GM12878 (cell line): ENCODE data around the gene CHID1. TPM values are rescaled to one million over a fixed set of nuclear protein-coding genes. Genes with fewer than 3 reads are reported as not detected.
A peak's percentile ranks its signal among the peaks of the same experiment; 100 is the strongest.

Source experiments
- ATAC-seq: fragments of 200-7000 bp; cut with Tn5 transposase; 3 replicates; pipeline ENCODE4 v1.9.1; 2020; ENCODE audit warnings: mild to moderate bottlenecking, moderate library complexity
- BruUV-seq: library from RNA; stranded (reverse); fragments of 400-500 nt; replicated peaks from 2 replicates; lab custom pipeline; 2021; lab: Mats Ljungman, UMichigan
- CTCF ChIA-PET: fragments of 300-600 bp; sonication (Branson Sonifier 250); formaldehyde crosslinking; extraction: SDS; loops from one replicate; lab custom pipeline; 2021; ENCODE audit warnings: inconsistent platforms; lab: Yijun Ruan, JAX
- POLR2A ChIA-PET: fragments of 350-600 bp; formaldehyde crosslinking; extraction: SDS; loops from one replicate; lab custom pipeline; 2021; ENCODE audit warnings: inconsistent platforms; lab: Charles Lee
- RAD21 ChIA-PET: fragments of 300-600 bp; sonication (Branson Sonifier 250); formaldehyde crosslinking; loops from one replicate; lab custom pipeline; 2023; ENCODE audit warnings: antibody characterized with exemption; ENCODE audit not compliant: unreplicated experiment; lab: Charles Lee
- SMC1A ChIA-PET: fragments of 300-600 bp; sonication (Branson Sonifier 250); formaldehyde crosslinking; loops from one replicate; lab custom pipeline; 2023; ENCODE audit not compliant: unreplicated experiment, uncharacterized antibody; lab: Charles Lee
- DNase-seq: peaks from one replicate; pipeline ENCODE4 v3.0.0-alpha.2; 2011; ENCODE audit warnings: low read depth, low spot score
- FAIRE-seq: peaks from 3 replicates; lab custom pipeline; 2011; peaks lifted over from hg19 to GRCh38; lab: Jason Lieb, UNC
- H2AFZ ChIP-seq: 2 replicates; pipeline ENCODE4 v1.6.0; 2011; ENCODE audit warnings: low read depth, low read length, control low read depth; ENCODE audit not compliant: control insufficient read depth
- H3K27ac ChIP-seq: 2 replicates; pipeline ENCODE4 v1.5.1; 2011; ENCODE audit warnings: control low read depth; ENCODE audit not compliant: control insufficient read depth, insufficient read depth
- H3K27me3 ChIP-seq, 2 experiments: replicated peaks in 1 of 2; 2 replicates each; pipeline versions ENCODE4 v1.6.0 to v1.6.1; 2011; ENCODE audit warnings: low read length in 1 of 2; ENCODE audit not compliant: control insufficient read depth in 2 of 2, insufficient read depth in 2 of 2
- H3K36me3 ChIP-seq, 2 experiments: 2 replicates each; pipeline ENCODE4 v1.5.1; 2011; ENCODE audit warnings: low read length in 1 of 2; ENCODE audit not compliant: control insufficient read depth in 2 of 2, insufficient read depth in 2 of 2
- H3K4me1 ChIP-seq: 2 replicates; pipeline ENCODE4 v1.6.1; 2011; ENCODE audit warnings: mild to moderate bottlenecking, low read length, moderate library complexity, mixed read lengths; ENCODE audit not compliant: control insufficient read depth, insufficient read depth
- H3K4me2 ChIP-seq: 2 replicates; pipeline ENCODE4 v1.6.0; 2011; ENCODE audit warnings: control low read depth; ENCODE audit not compliant: control insufficient read depth, insufficient read depth
- H3K4me3 ChIP-seq: fragments of 200-600 bp; sonication (generic); 2 replicates; pipeline ENCODE4 v1.5.1; 2016
- H3K79me2 ChIP-seq: 2 replicates; pipeline ENCODE4 v1.6.0; 2011; ENCODE audit warnings: low read length; ENCODE audit not compliant: control insufficient read depth, insufficient read depth
- H3K9ac ChIP-seq: 2 replicates; pipeline ENCODE4 v1.8.0; 2011; ENCODE audit warnings: low read length, control low read depth, mixed read lengths; ENCODE audit not compliant: control insufficient read depth, insufficient read depth
- H3K9me3 ChIP-seq: replicated peaks from 3 replicates; pipeline ENCODE4 v1.5.1; 2011; ENCODE audit warnings: mild to moderate bottlenecking, low read length; ENCODE audit not compliant: control insufficient read depth, insufficient read depth
- H4K20me1 ChIP-seq: 2 replicates; pipeline ENCODE4 v1.6.0; 2011; ENCODE audit not compliant: control insufficient read depth, insufficient read depth
- EP300 ChIP-seq, 2 experiments: fragments of 150-350 bp in 1 of 2; IDR thresholded peaks; 2 replicates each; pipeline ENCODE4 v1.6.1; 2011 to 2012; ENCODE audit warnings: low read depth in 2 of 2, low read length in 2 of 2, borderline replicate concordance in 1 of 2, improper control_type of control experiment in 1 of 2, inconsistent platforms in 1 of 2; ENCODE audit not compliant: control insufficient read depth in 1 of 2
- HDAC6 ChIP-seq: fragments of 200-600 bp; sonication (generic); IDR thresholded peaks from one replicate; pipeline ENCODE4 v1.8.0; 2017; ENCODE audit warnings: antibody characterized with exemption; ENCODE audit not compliant: unreplicated experiment
- POLR2A ChIP-seq: IDR thresholded peaks from 2 replicates; pipeline ENCODE4 v1.6.1; 2011; ENCODE audit warnings: low read depth, mild to moderate bottlenecking, low read length
- SP1 ChIP-seq: IDR thresholded peaks from one replicate; pipeline ENCODE4 v1.6.1; 2011; ENCODE audit warnings: low read depth, low read length
- USF1 ChIP-seq: IDR thresholded peaks from 2 replicates; pipeline ENCODE4 v1.6.1; 2011; ENCODE audit warnings: borderline replicate concordance, low read depth, mild to moderate bottlenecking, moderate library complexity, mixed read lengths, low read length; ENCODE audit not compliant: insufficient read depth; ENCODE audit errors: extremely low read length
- WGBS: methylation state at CpG from one replicate; pipeline ENCODE4 v1.1.6; 2016; ENCODE audit warnings: low lambda C conversion rate; ENCODE audit not compliant: insufficient replicate concordance, insufficient coverage; ENCODE audit errors: missing lambda C conversion rate; 5-methylcytosine and 5-hydroxymethylcytosine counted together
- in situ Hi-C: fragments of 300-500 bp; cut with MboI; formaldehyde crosslinking; loops from 9 replicates; pipeline ENCODE4 v1.14.3; 2018; ENCODE audit warnings: mixed read lengths
- intact Hi-C: fragments of 100-400 bp; cut with micrococcal nuclease; formaldehyde crosslinking; loops from one replicate; pipeline ENCODE4 v1.14.2; 2022; ENCODE audit not compliant: unreplicated experiment
- polyA plus RNA-seq, 11 experiments: library from polyadenylated mRNA; depleted of rRNA in 4 of 11; unstranded in 6 of 11; stranded (reverse) in 5 of 11; fragments of >200 nt; fragmentation: Nextera tagmentation in 4 of 11; fragmentation: Illumina TruSeq in 1 of 11; extraction: Ambion mirVana in 4 of 11; extraction: Trizol in 1 of 11; gene quantifications; 1 replicate in 1 of 11; 2 replicates in 10 of 11; pipeline versions ENCODE4 v1.2.1 to v1.2.3, GENCODE V29; 2011 to 2016; ENCODE audit warnings: inconsistent platforms in 2 of 11, missing spikeins in 2 of 11, low read depth in 1 of 11
- total RNA-seq, 4 experiments: library from RNA; depleted of rRNA in 3 of 4; stranded (reverse); fragments of >200 nt in 3 of 4; fragmentation: Illumina TruSeq in 1 of 4; extraction: Trizol in 1 of 4; gene quantifications; 2 replicates each; pipeline versions ENCODE4 v1.2.1 to v1.2.3, GENCODE V29; 2013 to 2021

The CHID1 gene
- total and polyA plus RNA-seq, 10 of the 15 experiments (the other 5 are each of a cell fraction or from before 2014, with no cell fraction given): 4.8 to 75.2 (median 30.1) TPM

- DNase-seq (no peak), ATAC-seq (no peak)
- in situ Hi-C loops (no loop called here), intact Hi-C loops (no loop called here)
- no peaks in the 10 kb centered on the region for H3K9me3 ChIP-seq
- no peak overlapping the region for H3K27ac ChIP-seq
- no peaks in the 10 kb centered on the region for H4K20me1 ChIP-seq
- no peaks in the 10 kb centered on the region for H3K4me1 ChIP-seq
- CTCF ChIA-PET: no interaction called here
- H2AFZ ChIP-seq: no peak overlapping the region
- no peaks in the 10 kb centered on the region for H3K36me3 ChIP-seq
- no peaks in the 10 kb centered on the region for H3K79me2 ChIP-seq
- no peak overlapping the region for H3K9ac ChIP-seq
- H3K4me2 ChIP-seq: no peak overlapping the region
- no peak overlapping the region for H3K4me3 ChIP-seq
- no peak for TF ChIP-seq HDAC6
- TF ChIP-seq, all 136 proteins: peak for 0
- WGBS: 32% methylated on average over 21 of the region's 21 CpGs
- H3K27me3 ChIP-seq: no peaks in the 10 kb centered on the region
- no TSS peak for BruUV-seq
- POLR2A ChIA-PET: no interaction called here
- SMC1A ChIA-PET: no interaction called here
- RAD21 ChIA-PET: no interaction called here
- no peak for FAIRE-seq
These were observed 50.1 kb downstream of the CHID1 start for GRCh38 chr11:860234-861104.

- Histone ChIP-seq H3K79me2 (no peaks in the 10 kb centered on the region), H3K4me1 (no peaks in the 10 kb centered on the region), H3K27ac (no peak overlapping the region), H3K36me3 (no peaks in the 10 kb centered on the region), H3K9ac (no peak overlapping the region), H3K9me3 (no peaks in the 10 kb centered on the region), H3K27me3 (no peaks in the 10 kb centered on the region), H2AFZ (no peak overlapping the region), H4K20me1 (no peaks in the 10 kb centered on the region), H3K4me3 (no peak overlapping the region), H3K4me2 (no peak overlapping the region)
- 0 out of 2 replicates have a peak, but pooled peaks have one; percentile 30 for TF ChIP-seq POLR2A
- TF ChIP-seq USF1: peak; percentile 37
- TF ChIP-seq SP1: no peak
- TF ChIP-seq EP300 (IDR thresholded peaks at IDR 0.05; ENCODE audit: borderline replicate concordance in 1 of 2, control insufficient read depth in 1 of 2, low read depth in 2 of 2, low read length in 2 of 2): no peak
- in situ Hi-C loops (no loop called here), intact Hi-C loops (no loop called here)
- ChIA-PET RAD21 (no interaction called here), CTCF (no interaction called here), POLR2A (no interaction called here), SMC1A (no interaction called here)
- 54% methylated on average over 21 of the region's 31 CpGs for WGBS
- BruUV-seq: no TSS peak
- peak; percentile 43 for ATAC-seq
- no peak for DNase-seq
- FAIRE-seq: no peak
These were observed 51.0 kb downstream of the CHID1 start for GRCh38 chr11:859394-860131.
